Muscle of leg (tissue), 11 donors: Measurements from ENCODE around the gene RPL9. TPM values are rescaled to one million over a fixed set of nuclear protein-coding genes. Genes with fewer than 3 reads are reported as not detected.

Source experiments
- DNase-seq: peaks from one replicate; pipeline ENCODE4 v3.0.0; 2013
- H3K27ac ChIP-seq: one replicate; pipeline ENCODE4 v1.5.1; 2013; ENCODE audit warnings: mild to moderate bottlenecking, low read length, control low read depth
- H3K27me3 ChIP-seq: one replicate; pipeline ENCODE4 v1.6.1; 2013; ENCODE audit warnings: low read length; ENCODE audit not compliant: control insufficient read depth, insufficient read depth
- H3K36me3 ChIP-seq: one replicate; pipeline ENCODE4 v1.6.1; 2013; ENCODE audit warnings: low read length; ENCODE audit not compliant: control insufficient read depth, insufficient read depth
- H3K4me1 ChIP-seq: one replicate; pipeline ENCODE4 v1.6.1; 2013; ENCODE audit warnings: low read length; ENCODE audit not compliant: control insufficient read depth, insufficient read depth
- H3K4me3 ChIP-seq: one replicate; pipeline ENCODE4 v1.5.1; 2013; ENCODE audit warnings: low read length, control low read depth
- H3K9me3 ChIP-seq: replicated peaks from 2 replicates; pipeline ENCODE4 v1.6.1; 2013; ENCODE audit warnings: low read depth, low read length; ENCODE audit not compliant: control insufficient read depth
- WGBS: methylation state at CpG from one replicate; pipeline ENCODE4 v1.1.5; 2013; ENCODE audit warnings: missing lambda C conversion rate; ENCODE audit not compliant: insufficient coverage; 5-methylcytosine and 5-hydroxymethylcytosine counted together
- polyA plus RNA-seq, 8 donors: library from polyadenylated mRNA; unstranded; fragments of 120-200 nt; gene quantifications; one replicate each; pipeline versions ENCODE4 v1.2.1 to v1.2.3, GENCODE V29; 2013; ENCODE audit warnings: inconsistent platforms in 1 of 8, low replicate concordance in 1 of 8; ENCODE audit not compliant: insufficient read length in 8 of 8, insufficient read depth in 1 of 8
- total RNA-seq: library from RNA; stranded (reverse); fragments of 120-200 nt; gene quantifications from one replicate; pipeline ENCODE4 v1.2.4, GENCODE V29; 2013

Gene RPL9
- total and polyA plus RNA-seq, 9 donors = 502 to 5,379 (median 2,209) TPM

DNA sequence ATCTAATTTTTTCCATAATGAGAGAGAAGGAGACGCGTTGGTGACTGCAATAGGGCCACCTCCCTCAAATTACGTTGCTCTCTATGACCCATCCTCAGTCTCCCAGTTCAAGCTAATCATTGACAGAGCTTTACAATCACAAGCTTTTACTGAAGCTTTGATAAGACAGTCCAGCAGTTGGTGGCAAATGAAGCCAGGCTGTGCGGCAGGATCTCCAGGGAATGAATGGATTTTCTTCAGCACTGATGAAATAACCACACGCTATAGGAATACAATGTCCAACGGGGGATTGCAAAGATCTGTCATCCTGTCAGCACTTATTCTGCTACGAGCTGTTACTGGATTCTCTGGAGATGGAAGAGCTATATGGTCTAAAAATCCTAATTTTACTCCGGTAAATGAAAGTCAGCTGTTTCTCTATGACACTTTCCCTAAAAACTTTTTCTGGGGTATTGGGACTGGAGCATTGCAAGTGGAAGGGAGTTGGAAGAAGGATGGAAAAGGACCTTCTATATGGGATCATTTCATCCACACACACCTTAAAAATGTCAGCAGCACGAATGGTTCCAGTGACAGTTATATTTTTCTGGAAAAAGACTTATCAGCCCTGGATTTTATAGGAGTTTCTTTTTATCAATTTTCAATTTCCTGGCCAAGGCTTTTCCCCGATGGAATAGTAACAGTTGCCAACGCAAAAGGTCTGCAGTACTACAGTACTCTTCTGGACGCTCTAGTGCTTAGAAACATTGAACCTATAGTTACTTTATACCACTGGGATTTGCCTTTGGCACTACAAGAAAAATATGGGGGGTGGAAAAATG lies 51.7 kb downstream of the RPL9 start, which contains the start of gene KLB:
TSS of gene KLB (plus strand) at position 168 of the 821 bp plus-strand sequence. CDS start at position 188, 20 bp downstream.
- no peak within 1 kb of the TSS for H3K27ac ChIP-seq
- H3K4me1 ChIP-seq = no peaks in the 10 kb centered on the region
- no peaks in the 10 kb centered on the region for H3K36me3 ChIP-seq
- H3K4me3 ChIP-seq = no peak within 1 kb of the TSS
- DNase-seq = peak; percentile 14
- WGBS = no CpG with 5 or more reads among the region's 12 CpGs
- H3K9me3 ChIP-seq = no peaks in the 10 kb centered on the region
- peaks cover 2% of the 10 kb centered on the region for H3K27me3 ChIP-seq

Other genes with a start within 250 kb of the RPL9 start
- 45.1 TPM for gene RFC1, start 92.6 kb downstream of the RPL9 start, total RNA-seq
- 10 to 100 TPM; 28.6 to 36.7 (median 32.4) TPM for gene RFC1, start 92.6 kb downstream of the RPL9 start, polyA plus RNA-seq
- gene KLB, start 52.0 kb downstream of the RPL9 start, total RNA-seq = under 0.01 TPM
- under 1 TPM; 0.03 to 0.12 (median 0.08) TPM for gene KLB, start 52.0 kb downstream of the RPL9 start, polyA plus RNA-seq
- 22.2 TPM for gene LIAS, start 134 bp upstream of the RPL9 start, total RNA-seq
- 10 to 100 TPM; 17.8 to 25.8 (median 22.2) TPM for gene LIAS, start 134 bp upstream of the RPL9 start, polyA plus RNA-seq
- 37.5 TPM for gene UGDH, start 68.5 kb upstream of the RPL9 start, total RNA-seq
- 10 to 100 TPM; 39.4 to 78.1 (median 45.2) TPM for gene UGDH, start 68.5 kb upstream of the RPL9 start, polyA plus RNA-seq
- gene SMIM14, start 179.9 kb upstream of the RPL9 start, total RNA-seq = 13.7 TPM
- 10 to 100 TPM; 11.6 to 23.9 (median 15.9) TPM for gene SMIM14, start 179.9 kb upstream of the RPL9 start, polyA plus RNA-seq
- gene UBE2K, start 239.2 kb upstream of the RPL9 start, total RNA-seq = 16.0 TPM
- gene UBE2K, start 239.2 kb upstream of the RPL9 start, polyA plus RNA-seq = 10 to 100 TPM; 38.5 to 68.3 (median 51.6) TPM